Adipocyte (in vitro differentiated cells): ENCODE results near the gene PCID2.

Experiments used
- DNase-seq: peaks from one replicate; pipeline ENCODE4 v3.0.0-alpha.2; 2015; ENCODE audit warnings: low read depth
- H3K27me3 ChIP-seq: replicated peaks from 2 replicates; pipeline ENCODE4 v1.7.0; 2013; ENCODE audit warnings: mild to moderate bottlenecking, low read length, moderate library complexity; ENCODE audit not compliant: control insufficient read depth, insufficient read depth
- H3K36me3 ChIP-seq: 2 replicates; pipeline ENCODE4 v1.7.0; 2013; ENCODE audit warnings: low read length, mild to moderate bottlenecking, moderate library complexity; ENCODE audit not compliant: control insufficient read depth, insufficient read depth, severe bottlenecking
- H3K4me1 ChIP-seq: 2 replicates; pipeline ENCODE4 v1.7.0; 2013; ENCODE audit warnings: mild to moderate bottlenecking, low read length, moderate library complexity; ENCODE audit not compliant: control insufficient read depth, insufficient read depth
- H3K4me3 ChIP-seq: 2 replicates; pipeline ENCODE4 v1.7.0; 2013; ENCODE audit warnings: mild to moderate bottlenecking, low read length, moderate library complexity
- H3K9ac ChIP-seq: 2 replicates; pipeline ENCODE4 v1.7.0; 2013; ENCODE audit warnings: mild to moderate bottlenecking, low read length, moderate library complexity
- H3K9me3 ChIP-seq: 2 replicates; pipeline ENCODE4 v1.7.0; 2013; ENCODE audit warnings: mild to moderate bottlenecking, low read length, moderate library complexity; ENCODE audit not compliant: control insufficient read depth

The PCID2 gene

DNA sequence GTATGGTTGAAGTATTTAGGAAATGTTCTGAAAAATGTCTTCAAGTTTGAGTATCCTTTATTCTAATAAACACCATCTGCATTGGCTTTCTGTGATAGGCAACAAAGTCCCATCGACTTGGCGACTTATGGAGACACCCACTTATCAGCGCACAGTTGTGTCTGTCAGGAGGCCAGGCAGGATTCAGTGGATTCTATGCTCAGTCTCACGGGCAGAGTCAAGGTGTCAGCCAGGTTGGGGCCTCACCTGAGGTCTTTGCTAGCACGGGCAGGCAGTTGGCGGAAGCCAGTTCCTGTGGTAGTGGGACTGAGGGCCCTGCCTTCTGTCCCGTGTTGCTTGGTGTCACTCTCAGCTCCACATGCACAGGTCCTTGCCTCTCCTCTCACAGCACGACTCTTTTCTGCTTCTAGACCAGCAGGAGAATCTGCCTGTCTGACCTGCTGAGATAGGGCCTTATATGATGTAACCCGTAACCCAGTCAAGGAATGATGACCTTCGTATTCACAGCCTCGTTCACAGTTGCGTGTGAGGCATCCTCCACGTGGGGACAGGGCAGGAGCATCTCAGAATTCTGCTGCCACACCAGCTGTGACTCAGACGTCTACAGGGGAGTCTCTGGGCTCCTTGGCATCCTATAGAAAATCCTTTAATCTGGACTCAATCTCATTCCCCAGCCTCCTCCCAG lies 10.9 kb upstream of the PCID2 start:
- Histone ChIP-seq H3K4me3 (no peak overlapping the region), H3K4me1 (peaks cover 28% of the 10 kb centered on the region), H3K36me3 (peaks cover 26% of the 10 kb centered on the region), H3K9ac (no peak overlapping the region), H3K27me3 (no peaks in the 10 kb centered on the region), H3K9me3 (no peaks in the 10 kb centered on the region)
- DNase-seq: no peak

DNA sequence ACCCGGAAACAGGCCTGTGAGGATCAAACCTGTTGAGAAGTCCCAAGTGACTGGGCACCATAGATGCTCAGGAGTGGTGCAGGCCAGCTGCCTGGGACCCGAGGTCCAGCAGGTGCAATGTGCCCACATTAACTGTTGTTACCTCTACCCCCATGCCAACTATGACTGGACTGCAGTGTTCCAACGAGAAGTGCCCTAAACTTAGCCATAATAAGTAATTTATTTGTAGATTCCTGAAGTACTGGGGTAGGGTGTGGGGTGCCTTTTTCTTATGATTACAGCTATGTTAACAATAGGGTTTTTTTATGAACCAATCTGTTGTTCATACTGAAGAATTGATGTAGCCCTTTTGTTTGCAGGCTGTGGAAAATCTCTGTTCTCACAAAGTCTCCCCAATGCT lies 10.1 kb upstream of the PCID2 start:
- Histone ChIP-seq H3K9ac (no peak overlapping the region), H3K36me3 (peaks cover 30% of the 10 kb centered on the region), H3K9me3 (no peaks in the 10 kb centered on the region), H3K4me3 (no peak overlapping the region), H3K4me1 (peaks cover 28% of the 10 kb centered on the region), H3K27me3 (no peaks in the 10 kb centered on the region)
- no peak for DNase-seq

- Histone ChIP-seq H3K36me3 (peaks cover 36% of the 10 kb centered on the region), H3K27me3 (no peaks in the 10 kb centered on the region), H3K4me1 (peaks cover 36% of the 10 kb centered on the region), H3K4me3 (peak overlapping the region; percentile 20), H3K9me3 (no peaks in the 10 kb centered on the region), H3K9ac (no peak overlapping the region)
- peak; percentile 77 for DNase-seq
Measured at GRCh38 chr13:113216254-113217048, 8.0 kb upstream of the PCID2 start.

DNA sequence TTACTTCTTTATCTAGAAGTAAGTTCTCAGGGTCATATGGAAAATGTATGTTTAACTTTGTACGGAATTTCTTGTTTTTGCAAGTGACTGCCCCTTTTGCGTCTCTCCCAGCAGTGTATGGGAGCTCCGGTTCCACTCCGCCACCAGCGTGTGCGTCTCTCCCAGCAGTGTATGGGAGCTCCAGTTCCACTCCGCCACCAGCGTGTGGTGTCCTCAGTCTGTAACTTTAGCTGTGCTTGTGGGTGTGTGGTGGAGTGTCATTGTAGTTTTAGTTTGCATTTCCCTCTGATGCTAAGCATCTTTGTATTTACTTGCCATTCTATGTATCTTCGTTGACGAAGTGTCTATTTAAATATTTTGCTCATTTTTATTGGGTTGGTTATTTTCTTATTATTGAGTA lies 3.3 kb upstream of the PCID2 start:
- Histone ChIP-seq H3K27me3 (no peaks in the 10 kb centered on the region), H3K9ac (no peak overlapping the region), H3K9me3 (no peaks in the 10 kb centered on the region), H3K36me3 (peaks cover 13% of the 10 kb centered on the region), H3K4me3 (no peak overlapping the region), H3K4me1 (peaks cover 40% of the 10 kb centered on the region)
- no peak for DNase-seq

DNA sequence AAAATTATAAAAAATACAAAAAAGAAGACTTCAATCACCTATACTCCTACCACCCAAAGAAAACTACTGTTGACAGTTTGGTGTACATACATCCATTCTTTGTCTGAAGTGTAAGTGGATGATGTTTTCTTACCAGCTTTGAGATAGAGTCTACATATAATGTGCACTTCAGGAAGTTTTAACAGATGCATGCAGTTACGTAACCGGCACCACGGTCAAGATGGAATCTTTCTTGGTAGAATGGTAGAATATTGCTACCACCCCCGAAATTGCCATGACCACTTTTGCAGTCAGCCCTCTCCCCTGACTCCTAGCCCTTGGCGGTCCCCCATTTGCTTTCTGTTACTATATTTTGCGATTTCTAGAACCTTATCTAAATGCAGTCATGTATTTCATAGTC lies 2.4 kb upstream of the PCID2 start:
- H3K9ac ChIP-seq: peak overlapping the region; percentile 98
- H3K9me3 ChIP-seq: no peaks in the 10 kb centered on the region
- H3K4me3 ChIP-seq: peak overlapping the region; percentile 83
- peaks cover 34% of the 10 kb centered on the region for H3K4me1 ChIP-seq
- H3K36me3 ChIP-seq: peaks cover 20% of the 10 kb centered on the region
- H3K27me3 ChIP-seq: no peaks in the 10 kb centered on the region
- no peak for DNase-seq

GRCh38 chr13:113209759-113210421 lies 1.4 kb upstream of the PCID2 start:
- H3K4me1 ChIP-seq: peaks cover 39% of the 10 kb centered on the region
- no peaks in the 10 kb centered on the region for H3K27me3 ChIP-seq
- H3K9me3 ChIP-seq: no peaks in the 10 kb centered on the region
- DNase-seq: peak; percentile 82
- H3K9ac ChIP-seq: peak overlapping the region; percentile 98
- peak overlapping the region; percentile 83 for H3K4me3 ChIP-seq
- peaks cover 20% of the 10 kb centered on the region for H3K36me3 ChIP-seq

DNA sequence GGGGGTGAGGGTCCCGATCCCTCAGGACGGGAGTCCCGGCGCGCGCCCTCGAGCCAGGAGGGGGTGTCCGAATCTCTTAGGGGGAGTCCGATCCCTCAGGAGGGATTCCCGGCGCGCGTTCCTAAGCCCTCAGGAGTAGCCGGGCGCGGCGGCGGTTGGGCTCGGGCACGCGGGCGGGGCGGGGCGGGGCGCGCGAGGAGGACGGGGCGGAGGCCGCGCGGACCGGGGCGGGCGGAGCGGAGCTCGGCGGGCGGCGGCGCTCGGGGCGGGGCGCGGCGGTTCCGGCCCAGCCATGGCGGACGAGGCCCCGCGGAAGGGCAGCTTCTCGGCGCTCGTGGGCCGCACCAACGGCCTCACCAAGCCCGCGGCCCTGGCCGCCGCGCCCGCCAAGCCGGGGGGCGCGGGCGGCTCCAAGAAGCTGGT lies 878 bp upstream of the PCID2 start, which contains the start of gene CUL4A:
Gene CUL4A (plus strand): TSS at position 278 of the 423 bp plus-strand sequence. CDS start 15 bp downstream, at position 293.
- H3K4me1 ChIP-seq: peaks cover 44% of the 10 kb centered on the region
- no peaks in the 10 kb centered on the region for H3K9me3 ChIP-seq
- H3K27me3 ChIP-seq: no peaks in the 10 kb centered on the region
- peak within 1 kb of the TSS; percentile 98 for H3K9ac ChIP-seq
- peak; percentile 94 for DNase-seq
- peak within 1 kb of the TSS; percentile 83 for H3K4me3 ChIP-seq
- H3K36me3 ChIP-seq: peaks cover 20% of the 10 kb centered on the region

DNA sequence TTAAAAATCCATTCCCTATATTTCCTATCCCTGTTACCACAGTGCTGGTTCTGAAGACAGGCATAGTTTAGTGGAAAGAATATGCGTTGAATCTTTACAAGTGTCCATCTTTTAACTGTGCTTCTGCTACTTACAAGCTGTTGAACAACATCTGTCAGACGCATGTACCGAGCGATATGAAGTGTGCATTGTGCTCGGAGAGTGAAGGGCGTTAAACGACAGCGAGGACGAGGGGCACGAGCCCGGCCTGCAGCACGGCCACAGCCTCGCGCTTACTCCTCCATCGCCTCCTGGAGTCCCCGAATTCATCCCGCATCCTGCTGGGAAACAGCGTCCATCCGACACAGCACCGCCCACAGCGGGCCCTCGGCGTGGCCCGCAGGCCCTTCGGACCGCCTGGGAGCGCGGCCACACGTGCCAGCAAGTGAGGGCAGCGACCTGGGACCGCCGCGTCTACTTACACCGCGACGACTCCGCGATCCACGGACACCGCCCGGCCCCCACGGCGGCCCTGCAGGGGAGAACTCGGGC lies 514 bp downstream of the PCID2 start:
- H3K9ac ChIP-seq: peak overlapping the region; percentile 98
- H3K36me3 ChIP-seq: peaks cover 11% of the 10 kb centered on the region
- no peaks in the 10 kb centered on the region for H3K9me3 ChIP-seq
- no peaks in the 10 kb centered on the region for H3K27me3 ChIP-seq
- peak; percentile 67 for DNase-seq
- H3K4me3 ChIP-seq: peak overlapping the region; percentile 83
- peaks cover 58% of the 10 kb centered on the region for H3K4me1 ChIP-seq

- no peaks in the 10 kb centered on the region for H3K27me3 ChIP-seq
- H3K9ac ChIP-seq: peak overlapping the region; percentile 98
- DNase-seq: no peak
- H3K4me3 ChIP-seq: peak overlapping the region; percentile 83
- peaks cover 11% of the 10 kb centered on the region for H3K36me3 ChIP-seq
- H3K9me3 ChIP-seq: no peaks in the 10 kb centered on the region
- peaks cover 63% of the 10 kb centered on the region for H3K4me1 ChIP-seq
Measured at GRCh38 chr13:113207460-113207859, 1.0 kb downstream of the PCID2 start.

DNA sequence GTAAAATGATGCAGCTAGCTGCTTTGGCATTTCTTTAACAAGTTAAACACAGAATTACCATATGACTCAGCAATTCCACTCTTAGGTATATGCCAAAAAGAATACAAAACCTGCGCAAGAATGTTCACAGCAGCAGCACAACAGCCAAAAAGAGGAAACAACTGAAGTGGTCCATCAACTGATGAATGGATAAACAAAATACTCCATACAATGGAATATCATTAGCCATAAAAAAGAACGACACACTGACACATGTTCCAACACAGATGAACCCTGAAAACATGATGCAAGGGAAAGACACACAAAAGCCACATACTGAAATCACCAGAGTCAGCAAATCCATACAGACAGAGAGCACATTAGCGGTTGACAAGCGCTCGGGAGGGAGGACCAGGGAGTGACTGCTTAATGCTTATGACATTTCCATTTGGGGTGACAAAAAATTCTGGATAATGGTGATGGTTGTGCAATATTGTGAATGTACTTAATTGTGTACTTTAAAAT lies 3.0 kb downstream of the PCID2 start:
- H3K9ac ChIP-seq: no peak overlapping the region
- H3K9me3 ChIP-seq: no peaks in the 10 kb centered on the region
- peak overlapping the region; percentile 24 for H3K4me3 ChIP-seq
- DNase-seq: peak; percentile 55
- peaks cover 54% of the 10 kb centered on the region for H3K4me1 ChIP-seq
- peaks cover 7% of the 10 kb centered on the region for H3K36me3 ChIP-seq
- H3K27me3 ChIP-seq: no peaks in the 10 kb centered on the region

DNA sequence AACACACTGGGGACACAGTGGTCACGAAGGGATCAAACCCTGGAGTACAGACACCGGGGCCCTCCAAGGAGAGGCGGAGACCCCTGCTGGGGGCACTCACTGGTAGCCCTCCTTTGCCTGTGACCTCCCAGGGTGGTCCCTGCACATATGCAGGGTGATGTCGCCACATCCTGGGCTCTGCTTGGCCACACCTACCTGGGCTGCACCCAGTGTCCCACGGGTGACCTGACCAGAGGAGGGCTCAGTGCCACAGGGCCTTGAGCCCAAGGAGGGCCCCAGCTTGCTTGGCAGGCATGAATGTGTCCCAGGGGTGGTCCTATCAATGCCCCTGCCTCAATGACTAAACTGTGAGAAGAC lies 4.1 kb downstream of the PCID2 start:
- Histone ChIP-seq H3K4me1 (peaks cover 54% of the 10 kb centered on the region), H3K9ac (no peak overlapping the region), H3K27me3 (no peaks in the 10 kb centered on the region), H3K9me3 (no peaks in the 10 kb centered on the region), H3K4me3 (no peak overlapping the region), H3K36me3 (peaks cover 15% of the 10 kb centered on the region)
- no peak for DNase-seq
